Kidney tubule cell (primary cell): ENCODE measurements around the gene MIS18A.

Source experiments
- DNase-seq: peaks from one replicate; pipeline ENCODE4 v3.0.0-alpha.2; 2018; ENCODE audit warnings: low spot score

MIS18A gene

GRCh38 chr21:32252136-32252535 lies 26.7 kb downstream of the MIS18A start:
- DNase-seq, result no peak

GRCh38 chr21:32249511-32250280 lies 29.2 kb downstream of the MIS18A start:
- DNase-seq, result no peak

GRCh38 chr21:32248571-32249461 lies 30.0 kb downstream of the MIS18A start:
- DNase-seq, result no peak

GRCh38 chr21:32246571-32247140 lies 32.2 kb downstream of the MIS18A start:
- no peak for DNase-seq

- no peak for DNase-seq
Measured at GRCh38 chr21:32245971-32246370, 32.9 kb downstream of the MIS18A start.

GRCh38 chr21:32240851-32241687 lies 37.8 kb downstream of the MIS18A start:
- DNase-seq, result no peak

GRCh38 chr21:32239551-32239950 lies 39.3 kb downstream of the MIS18A start:
- no peak for DNase-seq

- DNase-seq, result no peak
Measured at GRCh38 chr21:32238063-32238462, 40.8 kb downstream of the MIS18A start.

- DNase-seq, result no peak
Measured at GRCh38 chr21:32237021-32237420, 41.8 kb downstream of the MIS18A start.

- no peak for DNase-seq
Measured at GRCh38 chr21:32233722-32234301, 45.0 kb downstream of the MIS18A start.

GRCh38 chr21:32233055-32233546 lies 45.7 kb downstream of the MIS18A start:
- DNase-seq, result no peak

- DNase-seq, result no peak
Measured at GRCh38 chr21:32226444-32226843, 52.4 kb downstream of the MIS18A start.
